GM12801 (cell line): ENCODE data around the gene SMIM14.

Source experiments
- TF ChIP-seq, protein P1 (sequence below): IDR thresholded peaks from one replicate; pipeline ENCODE4 v1.5.1; 2011; ENCODE audit warnings: control low read depth; ENCODE audit not compliant: insufficient read length; ENCODE audit errors: extremely low read depth

The SMIM14 gene

DNA sequence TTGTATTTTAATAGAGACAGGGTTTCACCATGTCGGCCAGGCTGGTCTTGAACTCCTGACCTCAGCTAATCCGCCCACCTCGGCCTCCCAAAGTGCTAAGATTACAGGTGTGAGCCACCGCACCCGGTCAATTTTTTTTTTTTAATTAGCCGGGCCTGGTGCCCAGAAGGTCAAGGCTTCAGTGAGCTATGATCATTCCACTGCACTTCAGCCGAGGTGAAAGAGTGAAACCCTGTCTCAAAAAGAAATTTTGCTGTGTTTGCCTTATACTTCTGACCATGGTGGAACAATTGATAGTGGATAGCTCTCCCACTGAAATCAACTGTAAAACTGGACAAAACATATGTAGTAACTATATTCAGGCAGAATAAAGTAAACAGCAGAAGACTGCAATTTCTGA lies 24.0 kb upstream of the SMIM14 start:
- TF ChIP-seq, protein P1, sequence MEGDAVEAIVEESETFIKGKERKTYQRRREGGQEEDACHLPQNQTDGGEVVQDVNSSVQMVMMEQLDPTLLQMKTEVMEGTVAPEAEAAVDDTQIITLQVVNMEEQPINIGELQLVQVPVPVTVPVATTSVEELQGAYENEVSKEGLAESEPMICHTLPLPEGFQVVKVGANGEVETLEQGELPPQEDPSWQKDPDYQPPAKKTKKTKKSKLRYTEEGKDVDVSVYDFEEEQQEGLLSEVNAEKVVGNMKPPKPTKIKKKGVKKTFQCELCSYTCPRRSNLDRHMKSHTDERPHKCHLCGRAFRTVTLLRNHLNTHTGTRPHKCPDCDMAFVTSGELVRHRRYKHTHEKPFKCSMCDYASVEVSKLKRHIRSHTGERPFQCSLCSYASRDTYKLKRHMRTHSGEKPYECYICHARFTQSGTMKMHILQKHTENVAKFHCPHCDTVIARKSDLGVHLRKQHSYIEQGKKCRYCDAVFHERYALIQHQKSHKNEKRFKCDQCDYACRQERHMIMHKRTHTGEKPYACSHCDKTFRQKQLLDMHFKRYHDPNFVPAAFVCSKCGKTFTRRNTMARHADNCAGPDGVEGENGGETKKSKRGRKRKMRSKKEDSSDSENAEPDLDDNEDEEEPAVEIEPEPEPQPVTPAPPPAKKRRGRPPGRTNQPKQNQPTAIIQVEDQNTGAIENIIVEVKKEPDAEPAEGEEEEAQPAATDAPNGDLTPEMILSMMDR, result no peak

DNA sequence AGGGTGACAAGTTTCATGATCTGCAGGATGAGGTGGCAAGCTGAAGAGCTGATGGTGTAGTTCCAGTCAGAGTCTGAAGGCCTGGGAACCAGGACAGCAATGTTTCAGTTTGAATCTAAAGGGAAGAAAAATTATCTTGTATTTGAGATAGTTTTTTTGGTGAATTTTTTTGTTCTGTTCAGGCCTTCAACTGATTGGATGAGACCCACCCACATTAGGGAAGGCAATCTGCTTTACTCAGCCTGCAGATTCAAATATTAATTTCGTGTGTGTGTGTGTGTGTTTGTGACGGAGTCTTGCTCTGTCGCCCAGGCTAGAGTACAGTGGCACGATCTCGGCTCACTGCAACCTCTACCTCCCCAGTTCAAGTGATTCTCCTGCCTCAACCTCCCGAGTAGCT lies 22.1 kb upstream of the SMIM14 start:
- TF ChIP-seq, protein P1, result no peak

DNA sequence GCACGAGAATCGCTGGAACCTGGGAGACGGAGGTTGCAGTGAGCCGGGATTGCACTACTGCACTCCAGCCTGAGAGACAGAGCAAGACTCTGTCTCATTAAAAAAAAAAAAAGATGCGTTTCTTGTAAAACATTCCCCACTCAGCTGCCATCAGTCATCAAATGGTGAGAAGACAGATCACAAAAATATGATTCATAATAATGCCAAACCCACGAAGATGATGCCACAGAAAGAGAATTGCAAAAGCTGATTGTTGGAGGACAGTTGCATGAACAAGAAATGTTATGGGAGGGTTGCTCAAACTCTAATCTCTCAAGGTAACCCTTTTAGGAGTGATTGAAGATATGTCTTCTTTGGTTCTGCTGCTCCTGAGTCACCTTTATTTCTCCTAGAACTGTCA lies 21.4 kb upstream of the SMIM14 start:
- TF ChIP-seq, protein P1, result no peak

DNA sequence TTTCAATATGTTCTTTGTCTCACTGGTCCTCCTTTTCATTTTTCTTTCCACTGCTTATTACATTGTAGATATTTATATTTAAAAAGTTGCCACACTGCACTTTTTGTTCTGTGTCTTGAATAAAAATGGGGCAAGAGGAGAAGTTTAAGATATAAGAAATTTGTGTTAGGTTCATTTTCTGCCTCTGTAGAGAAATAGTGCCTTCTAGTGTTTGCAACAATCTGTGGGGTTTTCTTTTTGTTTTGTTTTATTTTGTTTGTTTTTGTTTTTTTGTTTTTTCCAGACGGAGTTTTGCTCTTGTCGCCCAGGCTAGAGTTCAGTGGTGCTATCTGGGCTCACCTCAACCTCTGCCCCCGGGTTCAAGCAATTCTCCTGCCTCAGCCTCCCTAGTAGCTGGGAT lies 20.1 kb upstream of the SMIM14 start:
- TF ChIP-seq, protein P1, result no peak

DNA sequence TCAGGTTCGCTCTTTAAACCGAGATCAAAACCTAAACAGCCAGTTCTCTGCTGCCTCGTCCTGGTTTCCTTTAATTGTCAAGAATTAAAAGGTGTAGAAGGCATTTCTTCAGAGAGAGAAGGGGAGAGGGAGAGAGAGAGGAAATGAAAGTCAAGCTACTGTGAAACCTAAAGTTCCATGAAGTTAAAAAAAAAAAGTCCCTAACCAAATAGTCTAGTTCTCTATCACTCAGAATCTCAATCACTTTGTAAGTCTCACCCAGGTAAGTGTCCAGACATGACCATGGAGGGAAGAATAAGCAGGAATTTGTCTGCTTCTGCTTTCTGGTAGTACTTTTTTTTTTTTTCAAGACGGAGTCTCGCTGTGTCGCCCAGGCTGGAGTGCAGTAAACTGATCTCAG lies 18.8 kb upstream of the SMIM14 start:
- TF ChIP-seq, protein P1, result no peak

DNA sequence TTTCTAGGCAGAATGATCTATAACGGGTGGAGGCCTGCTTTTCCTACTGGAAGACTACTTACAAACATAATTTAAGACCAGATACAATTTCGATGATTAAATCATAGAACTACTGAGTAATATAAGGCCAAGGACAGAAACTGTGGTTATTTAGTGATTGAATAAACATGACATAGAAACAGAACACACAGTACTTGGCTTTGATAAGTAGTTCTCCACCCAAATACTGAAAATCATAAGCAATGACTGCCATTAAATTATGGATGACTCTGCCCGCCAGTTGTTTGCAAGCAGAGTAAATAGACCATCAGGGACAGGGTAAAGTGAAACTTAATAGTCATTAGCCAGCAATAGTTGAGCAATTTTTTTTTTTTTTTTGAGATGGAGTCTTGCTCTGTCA lies 17.2 kb upstream of the SMIM14 start:
- TF ChIP-seq, protein P1, result no peak

DNA sequence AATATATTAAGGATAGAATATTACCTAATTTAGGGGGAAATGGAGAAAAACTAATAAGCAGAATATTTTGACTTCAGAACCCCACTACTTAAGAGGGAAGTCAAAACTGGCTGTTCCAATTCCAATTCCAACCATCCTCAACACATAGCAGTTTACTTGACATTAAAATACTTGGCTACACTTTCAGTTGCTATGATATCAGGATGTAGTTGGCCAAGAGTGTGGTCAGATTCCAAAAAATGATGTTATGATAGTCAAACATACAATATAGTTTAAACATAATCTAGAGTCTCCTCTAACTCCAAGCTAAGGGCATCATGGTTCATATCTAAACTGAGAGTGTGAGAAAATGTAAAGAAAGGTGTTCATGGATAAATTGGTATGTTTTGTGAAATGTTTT lies 16.5 kb upstream of the SMIM14 start:
- TF ChIP-seq, protein P1, result no peak

DNA sequence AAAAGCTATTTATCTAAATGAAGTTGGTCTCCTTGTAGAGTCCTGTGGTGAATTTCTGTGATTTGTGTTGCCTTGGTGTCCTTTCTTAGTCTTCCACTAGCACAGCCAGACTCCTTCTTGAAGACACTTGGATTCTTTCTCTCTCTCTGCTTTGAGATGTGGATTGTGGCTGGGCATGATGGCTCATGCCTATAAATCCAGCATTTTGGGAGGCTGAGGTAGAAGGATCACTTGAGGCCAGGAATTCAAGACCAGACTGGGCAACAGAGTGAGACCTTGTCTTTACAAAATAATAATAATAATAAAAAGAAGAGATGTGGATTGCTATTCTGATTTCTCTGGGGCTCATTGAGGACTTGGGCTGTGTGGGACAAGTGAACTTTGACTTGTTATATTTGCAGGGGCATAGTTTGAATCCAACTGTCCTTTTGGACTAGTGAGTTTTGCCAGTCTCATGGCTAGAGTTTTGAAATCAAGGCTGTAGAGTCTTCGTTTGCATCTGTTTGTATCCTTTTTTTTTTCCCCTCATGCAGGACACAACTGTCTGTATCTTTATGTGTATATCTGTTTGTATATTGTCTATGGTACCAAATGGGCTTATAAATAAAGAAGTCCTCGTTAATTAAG lies 11.1 kb upstream of the SMIM14 start:
- TF ChIP-seq, protein P1, result no peak
